Measurements from ENCODE around the gene WBP1L.

WBP1L gene

DNA sequence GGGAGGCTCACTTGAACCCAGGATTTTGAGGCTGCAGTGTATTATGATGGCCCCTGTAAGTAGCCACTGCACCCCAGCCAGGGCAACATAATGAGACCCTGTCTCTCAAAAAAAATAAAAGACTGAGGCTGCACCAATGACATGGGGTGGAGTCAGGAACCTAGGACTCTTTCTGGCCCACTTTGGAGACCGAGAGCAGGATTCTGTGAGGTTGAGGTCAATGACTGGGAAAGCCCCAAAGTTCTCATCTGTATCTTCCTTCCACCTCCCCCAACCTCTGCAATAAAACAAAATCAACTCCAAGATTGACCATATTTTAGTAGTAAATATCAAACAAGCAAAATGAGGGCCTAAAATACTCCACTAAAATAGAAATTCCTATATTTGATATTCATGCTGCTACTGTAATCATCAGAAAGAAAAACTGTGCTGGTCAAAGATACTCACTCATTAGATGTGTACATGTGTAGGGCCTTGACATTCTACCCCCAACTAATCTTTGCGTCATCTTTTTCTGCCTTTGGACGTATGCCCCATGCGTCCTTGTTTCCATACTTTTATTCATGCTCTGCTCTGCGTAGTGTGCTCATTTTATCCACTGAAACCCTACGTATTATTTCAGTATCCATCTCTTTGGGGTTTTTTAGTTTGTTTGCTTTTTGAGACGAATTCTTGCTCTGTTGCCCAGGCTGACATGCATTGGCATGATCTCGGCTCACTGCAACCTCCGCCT, 23.8 kb downstream of the WBP1L start:
- no peak overlapping the region for H3K4me3 ChIP-seq (ENCODE audit: low read depth, low read length)
- TF ChIP-seq, protein P1, sequence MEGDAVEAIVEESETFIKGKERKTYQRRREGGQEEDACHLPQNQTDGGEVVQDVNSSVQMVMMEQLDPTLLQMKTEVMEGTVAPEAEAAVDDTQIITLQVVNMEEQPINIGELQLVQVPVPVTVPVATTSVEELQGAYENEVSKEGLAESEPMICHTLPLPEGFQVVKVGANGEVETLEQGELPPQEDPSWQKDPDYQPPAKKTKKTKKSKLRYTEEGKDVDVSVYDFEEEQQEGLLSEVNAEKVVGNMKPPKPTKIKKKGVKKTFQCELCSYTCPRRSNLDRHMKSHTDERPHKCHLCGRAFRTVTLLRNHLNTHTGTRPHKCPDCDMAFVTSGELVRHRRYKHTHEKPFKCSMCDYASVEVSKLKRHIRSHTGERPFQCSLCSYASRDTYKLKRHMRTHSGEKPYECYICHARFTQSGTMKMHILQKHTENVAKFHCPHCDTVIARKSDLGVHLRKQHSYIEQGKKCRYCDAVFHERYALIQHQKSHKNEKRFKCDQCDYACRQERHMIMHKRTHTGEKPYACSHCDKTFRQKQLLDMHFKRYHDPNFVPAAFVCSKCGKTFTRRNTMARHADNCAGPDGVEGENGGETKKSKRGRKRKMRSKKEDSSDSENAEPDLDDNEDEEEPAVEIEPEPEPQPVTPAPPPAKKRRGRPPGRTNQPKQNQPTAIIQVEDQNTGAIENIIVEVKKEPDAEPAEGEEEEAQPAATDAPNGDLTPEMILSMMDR (IDR thresholded peaks at IDR 0.05; ENCODE audit: low read depth, low read length), result no peak

DNA sequence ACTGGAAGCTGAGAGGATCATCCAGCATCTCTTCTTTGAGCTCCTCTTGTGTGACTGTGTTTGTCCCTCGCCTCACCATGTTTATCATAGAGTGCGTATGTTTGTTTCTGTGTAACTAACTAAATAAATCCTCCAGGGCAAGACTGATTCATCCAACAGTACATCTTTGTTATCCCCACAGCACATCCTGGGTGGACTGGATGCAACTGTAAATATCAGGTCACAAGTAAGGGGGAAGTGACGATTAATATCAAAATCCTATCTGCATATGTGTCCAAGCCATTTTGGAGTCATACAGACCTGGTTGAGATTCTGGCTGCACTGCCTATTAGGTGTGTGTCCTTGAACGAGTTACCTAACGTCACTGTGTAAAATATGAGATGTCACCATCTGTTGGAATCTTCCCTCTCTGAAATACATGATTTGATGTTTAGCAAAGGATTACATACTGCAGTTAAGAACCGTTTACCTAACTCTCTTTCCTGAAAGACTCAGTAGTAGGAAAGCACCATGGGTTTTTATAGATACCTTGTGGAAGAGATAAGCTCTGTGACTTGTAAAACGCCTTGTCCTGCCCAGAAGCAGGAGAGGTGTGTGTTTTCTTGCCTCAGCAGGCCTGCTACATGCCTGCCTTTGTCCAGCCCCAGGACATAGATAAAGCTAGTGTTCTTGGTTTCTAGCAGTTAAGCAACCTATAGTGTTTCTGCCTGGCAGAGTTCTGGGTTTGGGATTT, 25.8 kb downstream of the WBP1L start:
- no peak overlapping the region for H3K4me3 ChIP-seq (ENCODE audit: low read depth, low read length)
- TF ChIP-seq, protein P1 (IDR thresholded peaks at IDR 0.05; ENCODE audit: low read depth, low read length), result no peak

DNA sequence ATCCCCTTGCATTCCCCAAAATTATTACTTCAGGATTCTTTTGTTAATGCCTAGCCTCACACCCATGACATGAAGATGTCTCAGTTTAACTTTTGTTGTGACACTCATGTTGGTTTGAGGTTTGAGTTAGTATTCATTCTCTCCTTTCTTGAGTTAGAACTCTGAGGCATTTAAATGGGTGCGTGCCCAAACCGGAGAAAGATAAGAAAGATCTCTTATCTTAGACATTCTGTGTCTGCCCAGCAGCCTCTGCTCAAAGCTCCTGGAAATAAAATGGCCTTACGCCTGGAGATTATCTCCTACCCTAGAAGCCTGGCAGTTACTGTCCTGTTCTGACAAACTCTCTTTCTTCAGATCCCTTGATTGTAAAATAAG, 26.3 kb downstream of the WBP1L start:
- H3K4me3 ChIP-seq (ENCODE audit: low read depth, low read length), result no peak overlapping the region
- TF ChIP-seq, protein P1 (IDR thresholded peaks at IDR 0.05; ENCODE audit: low read depth, low read length), result no peak

DNA sequence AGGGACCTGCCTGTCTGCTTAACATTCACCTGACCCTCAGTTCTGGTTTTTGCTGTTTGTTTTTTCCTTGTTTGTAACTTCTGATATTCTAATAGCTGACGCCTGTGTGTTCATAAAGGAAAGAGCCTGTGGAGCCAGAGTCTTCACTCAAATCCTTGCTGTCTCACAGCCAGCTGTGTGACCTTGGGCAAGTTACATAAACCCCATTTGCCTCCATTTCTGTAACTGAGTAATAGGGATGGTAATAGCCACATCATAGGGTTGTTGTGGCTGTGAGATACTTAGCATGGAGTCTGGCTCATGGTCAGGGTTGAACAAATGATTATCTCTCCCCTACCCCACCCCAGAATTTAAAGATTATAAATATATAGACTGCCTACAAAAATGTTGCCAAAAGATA, 27.0 kb downstream of the WBP1L start:
- TF ChIP-seq, protein P1 (IDR thresholded peaks at IDR 0.05; ENCODE audit: low read depth, low read length), result no peak
- no peak overlapping the region for H3K4me3 ChIP-seq (ENCODE audit: low read depth, low read length)

DNA sequence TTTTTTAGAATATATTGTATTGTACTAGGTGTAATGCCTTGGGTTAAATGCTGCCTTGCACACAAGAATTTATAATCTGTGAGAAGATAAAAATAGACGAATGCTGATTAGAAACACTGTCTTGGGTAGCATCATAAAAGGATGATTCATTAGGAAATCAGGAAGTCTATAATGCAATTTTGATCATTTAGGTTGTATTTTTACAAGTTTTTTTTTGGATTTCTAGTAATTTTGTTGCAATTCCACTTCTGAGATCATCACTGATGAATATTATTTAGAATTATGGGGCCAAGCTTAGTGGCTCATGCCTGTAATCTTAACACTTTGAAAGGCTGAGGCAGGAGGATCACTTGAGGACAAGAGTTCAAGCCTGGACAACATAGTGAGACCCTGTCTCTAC, 29.6 kb downstream of the WBP1L start:
- no peak overlapping the region for H3K4me3 ChIP-seq (ENCODE audit: low read depth, low read length)
- TF ChIP-seq, protein P1 (IDR thresholded peaks at IDR 0.05; ENCODE audit: low read depth, low read length), result no peak

DNA sequence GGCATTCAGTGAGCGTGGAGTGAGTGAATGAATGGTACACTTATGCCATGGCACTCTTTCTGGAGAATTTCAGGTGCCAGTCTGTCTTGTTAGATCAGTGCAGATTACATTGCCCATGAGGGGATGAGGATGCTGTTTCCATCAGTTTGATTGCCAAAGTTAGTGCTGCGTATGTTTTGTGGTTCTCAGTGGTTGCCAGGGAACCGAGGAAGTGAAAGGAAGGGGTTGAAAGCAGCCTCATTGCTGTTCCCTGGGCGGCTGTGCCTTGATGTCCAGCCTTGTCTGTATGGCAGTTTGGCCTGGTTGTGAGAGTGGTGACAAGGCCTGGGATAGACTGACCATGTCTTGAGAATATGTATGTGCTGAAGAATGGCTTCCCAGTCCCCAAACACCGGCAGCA, 30.2 kb downstream of the WBP1L start:
- TF ChIP-seq, protein P1 (IDR thresholded peaks at IDR 0.05; ENCODE audit: low read depth, low read length), result no peak
- no peak overlapping the region for H3K4me3 ChIP-seq (ENCODE audit: low read depth, low read length)

Measured in WI38 (cell line).